ENCODE measurements around the gene RREB1.

DNA sequence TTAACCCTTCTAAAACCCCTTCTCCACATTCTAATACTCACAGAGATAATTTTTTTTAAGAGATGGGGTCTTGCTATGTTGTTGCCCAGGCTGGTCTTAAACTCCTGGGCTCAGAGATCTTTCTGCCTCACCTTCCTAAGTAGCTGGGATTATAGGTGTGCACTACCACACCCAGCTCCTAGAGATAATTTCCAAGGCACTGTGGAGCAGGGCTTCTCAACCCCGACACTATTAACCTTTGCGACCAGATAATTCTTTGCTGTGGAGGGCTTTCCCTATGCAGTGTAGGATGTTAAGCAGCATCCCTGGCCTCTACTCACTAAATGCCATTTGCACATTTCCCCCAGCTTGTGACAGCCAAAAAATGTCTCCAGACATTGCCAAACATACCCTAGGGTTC lies 8.8 kb upstream of the RREB1 start:
- TF ChIP-seq, protein P1, sequence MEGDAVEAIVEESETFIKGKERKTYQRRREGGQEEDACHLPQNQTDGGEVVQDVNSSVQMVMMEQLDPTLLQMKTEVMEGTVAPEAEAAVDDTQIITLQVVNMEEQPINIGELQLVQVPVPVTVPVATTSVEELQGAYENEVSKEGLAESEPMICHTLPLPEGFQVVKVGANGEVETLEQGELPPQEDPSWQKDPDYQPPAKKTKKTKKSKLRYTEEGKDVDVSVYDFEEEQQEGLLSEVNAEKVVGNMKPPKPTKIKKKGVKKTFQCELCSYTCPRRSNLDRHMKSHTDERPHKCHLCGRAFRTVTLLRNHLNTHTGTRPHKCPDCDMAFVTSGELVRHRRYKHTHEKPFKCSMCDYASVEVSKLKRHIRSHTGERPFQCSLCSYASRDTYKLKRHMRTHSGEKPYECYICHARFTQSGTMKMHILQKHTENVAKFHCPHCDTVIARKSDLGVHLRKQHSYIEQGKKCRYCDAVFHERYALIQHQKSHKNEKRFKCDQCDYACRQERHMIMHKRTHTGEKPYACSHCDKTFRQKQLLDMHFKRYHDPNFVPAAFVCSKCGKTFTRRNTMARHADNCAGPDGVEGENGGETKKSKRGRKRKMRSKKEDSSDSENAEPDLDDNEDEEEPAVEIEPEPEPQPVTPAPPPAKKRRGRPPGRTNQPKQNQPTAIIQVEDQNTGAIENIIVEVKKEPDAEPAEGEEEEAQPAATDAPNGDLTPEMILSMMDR (IDR thresholded peaks at IDR 0.05), result no peak
- no peak for TF ChIP-seq POLR2A (IDR thresholded peaks at IDR 0.05)

All from prostate gland (tissue), 2 donors.